Ovary (tissue), 3 donors: ENCODE results near the gene SELENOF.

ENCODE experiments used
- CTCF ChIP-seq, 3 donors: fragments of 450-650 bp in 2 of 3; fragments of 200-600 bp in 1 of 3; IDR thresholded peaks; one replicate each; pipeline versions ENCODE4 v1.5.1 to v1.8.0; 2016 to 2022; ENCODE audit warnings: antibody characterized with exemption in 3 of 3, mild to moderate bottlenecking in 1 of 3
- POLR2A ChIP-seq: fragments of 450-650 bp; IDR thresholded peaks from one replicate; pipeline ENCODE4 v1.6.1; 2017; ENCODE audit warnings: antibody characterized with exemption, mild to moderate bottlenecking, moderate library complexity
- donor health status: DM: no; HTN: no; CAD: no.

- no peak for TF ChIP-seq CTCF (IDR thresholded peaks at IDR 0.05)
- no peak for TF ChIP-seq POLR2A
Observed at GRCh38 chr1:86957221-86957620, 43.3 kb upstream of the SELENOF start.
